GM21717 (cell line): ENCODE measurements around the gene USP27X.

Experiments
- ATAC-seq: cut with Tn5 transposase; IDR thresholded peaks from one replicate; pipeline ENCODE4 v1.9.1; 2021; ENCODE audit warnings: mild to moderate bottlenecking, moderate library complexity; ENCODE audit not compliant: unreplicated experiment

USP27X gene

GRCh38 chrX:49880668-49881067 lies 1.4 kb downstream of the USP27X start:
- ATAC-seq: no peak

GRCh38 chrX:49884290-49884862 lies 5.1 kb downstream of the USP27X start:
- peak; percentile 51 for ATAC-seq

GRCh38 chrX:49892542-49892941 lies 13.3 kb downstream of the USP27X start:
- ATAC-seq: no peak

GRCh38 chrX:49896951-49897350 lies 17.7 kb downstream of the USP27X start:
- no peak for ATAC-seq

- ATAC-seq: no peak
Measured at GRCh38 chrX:49901048-49901447, 21.8 kb downstream of the USP27X start.

- ATAC-seq: no peak
Measured at GRCh38 chrX:49910344-49910743, 31.1 kb downstream of the USP27X start.

- no peak for ATAC-seq
Measured at GRCh38 chrX:49912086-49912485, 32.8 kb downstream of the USP27X start.

GRCh38 chrX:49912861-49913260 lies 33.6 kb downstream of the USP27X start:
- ATAC-seq: no peak

GRCh38 chrX:49915361-49916222 lies 36.3 kb downstream of the USP27X start:
- ATAC-seq: peak; percentile 58

GRCh38 chrX:49919617-49920016 lies 40.3 kb downstream of the USP27X start:
- ATAC-seq: no peak

- no peak for ATAC-seq
Measured at GRCh38 chrX:49921109-49921508, 41.8 kb downstream of the USP27X start.

GRCh38 chrX:49922291-49923241 lies 43.3 kb downstream of the USP27X start, which contains the start of gene CLCN5:
CLCN5 (plus strand) TSS chrX:49922596; CDS start chrX:49925299, 2,703 bp downstream.
- peak; percentile 97 for ATAC-seq

GRCh38 chrX:49925176-49925575 lies 45.9 kb downstream of the USP27X start:
- no peak for ATAC-seq

GRCh38 chrX:49930039-49930438 lies 50.8 kb downstream of the USP27X start:
- no peak for ATAC-seq
